ENCODE data around the gene ADARB2. TPM values are rescaled to one million over a fixed set of nuclear protein-coding genes. Genes with fewer than 3 reads are reported as not detected.

Gene ADARB2
- polyA plus RNA-seq, 6 donors from 2014 or later = 0.10 to 0.12 TPM; not detected in 4

- peaks cover 0 to 22% (median 0%) of the 10 kb centered on the region in 3 donors for H3K27me3 Mint-ChIP-seq
- no peak overlapping the region for H3K4me3 Mint-ChIP-seq
- ATAC-seq (ENCODE audit: low read depth in 2 of 2) (no peak), DNase-seq (no peak)
- H3K36me3 Mint-ChIP-seq = no peaks in the 10 kb centered on the region
- H3K27ac Mint-ChIP-seq = no peak overlapping the region
- H3K4me1 Mint-ChIP-seq = no peaks in the 10 kb centered on the region
- H3K9me3 Mint-ChIP-seq = peaks cover 0 to 3% (median 0%) of the 10 kb centered on the region in 7 donors
Measured at GRCh38 chr10:1274111-1274661, 463.1 kb downstream of the ADARB2 start.

DNA sequence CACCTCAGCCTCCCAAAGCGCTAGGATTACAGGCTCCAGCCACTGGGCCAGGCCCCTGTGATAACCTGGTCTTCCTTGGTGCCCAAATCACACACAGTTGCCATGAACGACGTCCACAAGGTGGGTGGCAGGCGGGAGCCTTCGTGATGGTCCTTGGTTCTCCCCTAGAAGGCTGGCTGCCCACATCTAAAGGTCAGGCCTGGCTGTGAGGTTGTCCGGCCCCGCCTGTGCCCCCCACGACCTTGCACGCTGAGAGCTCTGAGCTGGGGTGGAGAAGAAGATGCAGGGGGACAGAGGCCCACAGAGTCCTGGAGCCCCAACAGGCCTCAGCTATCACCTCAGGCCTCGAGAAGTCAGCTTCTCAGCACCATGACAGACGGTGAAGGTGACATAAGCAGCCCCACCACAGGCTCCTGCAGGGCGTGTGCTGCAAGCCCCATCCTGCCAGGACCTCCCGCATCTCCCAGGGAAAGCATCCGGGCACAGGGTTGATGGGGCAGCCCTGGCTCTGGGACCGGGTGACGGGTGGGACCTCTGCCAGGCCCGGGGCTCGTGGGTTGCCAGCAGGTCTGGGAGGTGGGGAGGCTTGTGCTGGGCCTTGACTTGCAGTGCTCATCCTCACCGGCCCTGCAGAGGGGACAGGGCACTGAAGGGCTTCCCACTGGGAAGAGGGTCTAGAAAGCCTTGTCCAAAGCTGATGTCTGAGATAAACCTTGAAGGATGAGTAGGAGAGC is 463.8 kb downstream of the ADARB2 start:
- Mint-ChIP-seq H3K4me3 (no peak overlapping the region), H3K27me3 (peaks cover 0 to 22% (median 0%) of the 10 kb centered on the region in 3 donors), H3K4me1 (no peaks in the 10 kb centered on the region), H3K27ac (no peak overlapping the region), H3K36me3 (no peaks in the 10 kb centered on the region), H3K9me3 (peaks cover 0 to 3% (median 0%) of the 10 kb centered on the region in 7 donors)
- ATAC-seq (ENCODE audit: low read depth in 2 of 2) (no peak), DNase-seq (no peak)

DNA sequence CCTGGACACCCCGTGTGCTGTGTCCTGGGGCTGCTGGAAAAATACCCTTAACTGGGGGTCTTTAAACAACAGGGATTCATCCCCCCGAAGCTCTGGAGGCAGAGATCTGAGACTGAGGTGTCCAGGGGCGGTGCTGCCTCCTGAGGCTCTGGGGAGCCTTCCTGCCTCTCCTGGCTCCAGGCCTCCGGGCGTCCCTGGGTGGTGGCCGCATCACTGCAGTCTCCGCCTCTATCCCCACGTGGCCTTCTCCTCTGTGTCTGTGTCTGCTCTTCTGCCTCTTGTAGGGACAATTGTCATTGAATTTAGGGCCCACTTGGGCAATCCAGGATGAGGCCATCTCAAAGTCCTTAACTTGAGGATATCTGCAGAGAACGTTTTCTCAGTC is 464.6 kb downstream of the ADARB2 start:
- Mint-ChIP-seq H3K4me3 (no peak overlapping the region), H3K4me1 (no peaks in the 10 kb centered on the region), H3K27me3 (peaks cover 0 to 22% (median 0%) of the 10 kb centered on the region in 3 donors), H3K36me3 (no peaks in the 10 kb centered on the region), H3K27ac (no peak overlapping the region), H3K9me3 (peaks cover 0 to 3% (median 0%) of the 10 kb centered on the region in 7 donors)
- ATAC-seq (ENCODE audit: low read depth in 2 of 2) = no peak
- DNase-seq = no peak

- ATAC-seq (ENCODE audit: low read depth in 2 of 2) = no peak
- Mint-ChIP-seq H3K9me3 (peaks cover 0 to 3% (median 0%) of the 10 kb centered on the region in 7 donors), H3K4me1 (no peaks in the 10 kb centered on the region), H3K27me3 (peaks cover 0 to 22% (median 0%) of the 10 kb centered on the region in 3 donors), H3K36me3 (no peaks in the 10 kb centered on the region), H3K27ac (no peak overlapping the region), H3K4me3 (no peak overlapping the region)
- no peak for DNase-seq
Measured at GRCh38 chr10:1272079-1272776, 465.1 kb downstream of the ADARB2 start.

- H3K4me3 Mint-ChIP-seq = no peak overlapping the region
- ATAC-seq (ENCODE audit: low read depth in 2 of 2) = no peak
- H3K36me3 Mint-ChIP-seq = no peaks in the 10 kb centered on the region
- H3K4me1 Mint-ChIP-seq = no peaks in the 10 kb centered on the region
- H3K27ac Mint-ChIP-seq = peak overlapping the region in 1 of 6 donors; percentile 22
- no peaks in the 10 kb centered on the region for H3K9me3 Mint-ChIP-seq
- DNase-seq = no peak
- H3K27me3 Mint-ChIP-seq = peaks cover 0 to 15% (median 5%) of the 10 kb centered on the region in 3 donors
Measured at GRCh38 chr10:1270906-1271305, 466.4 kb downstream of the ADARB2 start.

DNA sequence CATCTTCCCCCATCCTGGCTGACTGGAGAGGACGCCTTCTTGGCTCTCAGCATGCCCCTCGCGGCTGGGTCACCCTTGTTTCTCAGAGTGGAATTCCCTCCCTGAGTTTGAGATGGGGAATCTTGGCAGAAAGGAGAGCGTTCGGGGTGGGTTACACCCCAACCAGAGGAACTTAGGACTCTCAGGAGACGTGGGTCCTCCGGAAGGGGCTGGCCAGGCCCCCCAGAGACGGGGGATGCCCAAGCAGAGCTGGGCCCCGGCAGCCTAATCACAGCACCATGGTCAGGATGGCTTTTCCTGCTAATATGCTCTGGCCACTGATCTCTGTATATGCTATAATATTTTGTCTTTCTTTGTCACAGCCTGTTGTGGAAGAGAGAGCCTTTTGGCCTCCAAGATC is 466.8 kb downstream of the ADARB2 start:
- ATAC-seq (ENCODE audit: low read depth in 2 of 2) (no peak), DNase-seq (no peak)
- Mint-ChIP-seq H3K4me1 (no peaks in the 10 kb centered on the region), H3K27me3 (peaks cover 0 to 16% (median 5%) of the 10 kb centered on the region in 3 donors), H3K27ac (no peak overlapping the region), H3K4me3 (no peak overlapping the region), H3K36me3 (no peaks in the 10 kb centered on the region), H3K9me3 (no peaks in the 10 kb centered on the region)

DNA sequence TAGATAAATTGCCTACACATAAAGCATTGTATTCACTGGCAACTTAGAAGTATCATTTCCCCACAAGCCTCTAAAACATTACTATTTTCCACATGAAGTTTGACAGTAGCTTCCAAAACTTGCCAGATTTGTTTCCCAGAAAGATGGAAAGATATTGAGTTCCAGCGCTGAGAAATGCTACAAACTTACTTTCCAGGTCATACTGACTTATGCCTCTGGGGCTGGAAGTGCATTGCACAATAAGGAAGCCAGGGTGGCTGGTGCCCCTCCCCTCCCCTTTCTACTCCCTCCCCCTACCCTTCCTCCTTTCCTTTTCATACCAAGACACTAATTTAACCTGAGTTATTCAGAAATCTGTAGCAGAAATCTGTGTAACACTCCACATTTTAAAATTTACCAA is 468.5 kb downstream of the ADARB2 start:
- Mint-ChIP-seq H3K4me1 (no peaks in the 10 kb centered on the region), H3K9me3 (no peaks in the 10 kb centered on the region), H3K4me3 (no peak overlapping the region), H3K27me3 (peaks cover 0 to 23% (median 10%) of the 10 kb centered on the region in 3 donors), H3K36me3 (no peaks in the 10 kb centered on the region), H3K27ac (no peak overlapping the region)
- no peak for DNase-seq
- no peak for ATAC-seq (ENCODE audit: low read depth in 2 of 2)

DNA sequence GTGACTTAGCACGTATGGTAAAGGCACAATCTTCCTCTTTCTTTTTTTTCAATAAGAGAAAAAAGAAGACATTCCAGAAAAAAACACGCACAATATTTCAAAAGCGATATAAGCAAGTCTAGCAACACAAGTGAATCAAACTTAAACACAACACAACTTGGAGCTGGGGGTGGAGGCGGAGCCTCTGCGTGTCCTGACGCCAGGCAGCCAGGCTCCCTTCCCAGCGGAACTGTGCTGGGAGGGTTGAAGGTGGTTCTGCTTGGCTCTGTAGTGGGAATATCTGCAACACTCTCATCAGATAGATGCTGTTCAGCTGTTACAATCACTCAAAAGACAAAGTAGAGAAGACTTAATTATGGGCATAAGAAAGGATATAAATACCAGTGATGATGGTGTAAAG is 469.8 kb downstream of the ADARB2 start:
- ATAC-seq (ENCODE audit: low read depth in 2 of 2) (no peak), DNase-seq (no peak)
- Mint-ChIP-seq H3K4me3 (no peak overlapping the region), H3K9me3 (peaks cover 0 to 2% (median 0%) of the 10 kb centered on the region in 7 donors), H3K4me1 (no peaks in the 10 kb centered on the region), H3K27me3 (peaks cover 0 to 15% (median 10%) of the 10 kb centered on the region in 3 donors), H3K27ac (no peak overlapping the region), H3K36me3 (no peaks in the 10 kb centered on the region)

DNA sequence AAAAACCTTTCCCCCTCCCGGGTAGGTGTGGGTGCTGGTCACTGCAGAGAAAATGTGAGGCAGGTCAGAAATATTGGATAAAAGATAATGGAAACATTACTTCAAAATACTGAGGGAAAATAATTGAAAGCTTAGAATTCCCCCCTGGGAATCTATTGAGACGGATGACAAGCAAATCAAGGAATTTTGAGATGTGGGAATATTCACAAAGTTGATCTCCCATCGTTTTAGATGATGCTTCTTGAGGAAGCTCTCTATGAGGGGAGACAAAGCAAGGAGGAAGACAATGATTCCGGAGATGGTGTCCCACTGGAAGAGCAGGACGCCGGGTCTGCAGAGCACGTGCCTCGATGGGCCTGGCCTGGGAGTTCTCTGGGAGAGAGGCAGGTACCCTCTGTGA is 470.2 kb downstream of the ADARB2 start:
- Mint-ChIP-seq H3K4me3 (no peak overlapping the region), H3K36me3 (no peaks in the 10 kb centered on the region)
- no peak for DNase-seq

GRCh38 chr10:1266033-1266802 is 471.1 kb downstream of the ADARB2 start:
- no peak overlapping the region for H3K27ac Mint-ChIP-seq
- H3K36me3 Mint-ChIP-seq = no peaks in the 10 kb centered on the region
- peak overlapping the region in 1 of 8 donors; percentile 31 for H3K4me3 Mint-ChIP-seq
- ATAC-seq (ENCODE audit: low read depth in 2 of 2) (no peak), DNase-seq (no peak)
- peaks cover 0 to 11% (median 10%) of the 10 kb centered on the region in 3 donors for H3K27me3 Mint-ChIP-seq
- no peaks in the 10 kb centered on the region for H3K4me1 Mint-ChIP-seq
- peaks cover 0 to 8% (median 0%) of the 10 kb centered on the region in 7 donors for H3K9me3 Mint-ChIP-seq

More for the DNA sequence above, 470.2 kb downstream of the ADARB2 start:
- Mint-ChIP-seq H3K4me1 (no peaks in the 10 kb centered on the region), H3K9me3 (peaks cover 0 to 5% (median 0%) of the 10 kb centered on the region in 7 donors), H3K27ac (no peak overlapping the region), H3K27me3 (peaks cover 0 to 15% (median 10%) of the 10 kb centered on the region in 3 donors)
- ATAC-seq (ENCODE audit: low read depth in 2 of 2) = no peak

GRCh38 chr10:1264001-1264400 is 473.3 kb downstream of the ADARB2 start:
- no peak overlapping the region for H3K27ac Mint-ChIP-seq
- peaks cover 3 to 14% (median 12%) of the 10 kb centered on the region in 3 donors for H3K27me3 Mint-ChIP-seq
- H3K36me3 Mint-ChIP-seq = no peaks in the 10 kb centered on the region
- H3K4me1 Mint-ChIP-seq = no peaks in the 10 kb centered on the region
- peaks cover 0 to 12% (median 2%) of the 10 kb centered on the region in 7 donors for H3K9me3 Mint-ChIP-seq
- H3K4me3 Mint-ChIP-seq = no peak overlapping the region
- ATAC-seq (ENCODE audit: low read depth in 2 of 2) (no peak), DNase-seq (no peak)

DNA sequence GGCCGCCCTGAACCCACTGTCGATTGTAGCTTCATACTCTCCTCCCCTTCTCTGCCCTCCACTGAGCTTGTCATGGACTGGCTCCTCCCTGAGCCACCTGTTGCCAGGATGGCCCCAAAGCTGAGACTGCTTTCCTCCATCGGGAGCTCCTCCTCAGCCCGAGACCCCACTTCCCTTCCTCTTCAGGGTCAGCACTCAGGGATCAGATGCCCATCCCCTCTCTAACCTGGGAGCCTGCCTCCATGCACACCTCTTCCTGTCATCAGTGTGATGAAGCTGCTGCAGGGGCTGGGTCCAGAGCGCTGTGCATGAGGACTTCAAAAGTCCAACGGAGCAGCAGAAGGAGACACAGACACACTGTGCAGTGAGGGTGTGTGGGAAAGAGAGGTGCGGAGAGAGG is 480.1 kb downstream of the ADARB2 start:
- H3K36me3 Mint-ChIP-seq = peaks cover 0 to 8% of the 10 kb centered on the region in 2 donors
- peaks cover 44 to 62% (median 55%) of the 10 kb centered on the region in 3 donors for H3K27me3 Mint-ChIP-seq
- H3K4me1 Mint-ChIP-seq = peaks cover 9 to 10% (median 10%) of the 10 kb centered on the region in 3 donors
- no peak for ATAC-seq (ENCODE audit: low read depth in 2 of 2)
- no peak overlapping the region for H3K27ac Mint-ChIP-seq
- no peak overlapping the region for H3K4me3 Mint-ChIP-seq
- DNase-seq = no peak
- peaks cover 7 to 18% (median 9%) of the 10 kb centered on the region in 7 donors for H3K9me3 Mint-ChIP-seq

DNA sequence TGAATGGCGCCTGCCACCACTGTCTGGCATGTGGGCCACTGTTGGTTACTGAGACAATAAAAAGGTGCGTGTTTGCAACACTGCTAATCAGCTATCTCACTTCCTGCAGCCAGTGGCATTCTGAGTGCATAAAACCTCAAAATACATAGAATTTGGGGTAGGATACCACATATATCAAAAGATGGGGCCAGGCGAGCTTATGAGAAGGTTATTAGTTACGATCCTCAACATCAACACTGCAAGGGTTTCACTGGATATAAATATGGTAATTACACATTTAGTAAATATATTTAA is 480.9 kb downstream of the ADARB2 start:
- Mint-ChIP-seq H3K27me3 (peaks cover 47 to 67% (median 60%) of the 10 kb centered on the region in 3 donors), H3K4me1 (peaks cover 9 to 10% (median 10%) of the 10 kb centered on the region in 3 donors), H3K4me3 (no peak overlapping the region), H3K9me3 (peaks cover 5 to 18% (median 9%) of the 10 kb centered on the region in 7 donors), H3K36me3 (peaks cover 0 to 8% of the 10 kb centered on the region in 2 donors), H3K27ac (no peak overlapping the region)
- DNase-seq = no peak
- no peak for ATAC-seq (ENCODE audit: low read depth in 2 of 2)
